Stomach smooth muscle (tissue), 2 donors: ENCODE results near the gene PTPRK.

Source experiments
- H3K27ac ChIP-seq: one replicate; pipeline ENCODE4 v1.7.0; 2013; ENCODE audit warnings: mild to moderate bottlenecking, low read length, inconsistent platforms
- H3K27me3 ChIP-seq, 2 donors: one replicate each; pipeline ENCODE4 v1.7.0; 2013; ENCODE audit warnings: low read length in 2 of 2; ENCODE audit not compliant: insufficient read depth in 2 of 2, control insufficient read depth in 1 of 2
- H3K36me3 ChIP-seq, 2 donors: one replicate each; pipeline ENCODE4 v1.7.0; 2013; ENCODE audit warnings: low read length in 2 of 2; ENCODE audit not compliant: control insufficient read depth in 2 of 2, insufficient read depth in 2 of 2
- H3K4me1 ChIP-seq: one replicate; pipeline ENCODE4 v1.7.0; 2013; ENCODE audit warnings: low read length; ENCODE audit not compliant: control insufficient read depth, insufficient read depth
- H3K4me3 ChIP-seq, 2 donors: one replicate each; pipeline ENCODE4 v1.7.0; 2013; ENCODE audit warnings: low read length in 2 of 2
- H3K9ac ChIP-seq, 2 donors: one replicate each; pipeline ENCODE4 v1.7.0; 2013; ENCODE audit warnings: low read length in 2 of 2, mild to moderate bottlenecking in 1 of 2
- H3K9me3 ChIP-seq, 2 donors: one replicate each; pipeline ENCODE4 v1.7.0; 2013; ENCODE audit warnings: low read length in 2 of 2; ENCODE audit not compliant: control insufficient read depth in 2 of 2
- donor health status: healthy.
- donor health status: Pancreatic carcinoma.

Gene PTPRK

DNA sequence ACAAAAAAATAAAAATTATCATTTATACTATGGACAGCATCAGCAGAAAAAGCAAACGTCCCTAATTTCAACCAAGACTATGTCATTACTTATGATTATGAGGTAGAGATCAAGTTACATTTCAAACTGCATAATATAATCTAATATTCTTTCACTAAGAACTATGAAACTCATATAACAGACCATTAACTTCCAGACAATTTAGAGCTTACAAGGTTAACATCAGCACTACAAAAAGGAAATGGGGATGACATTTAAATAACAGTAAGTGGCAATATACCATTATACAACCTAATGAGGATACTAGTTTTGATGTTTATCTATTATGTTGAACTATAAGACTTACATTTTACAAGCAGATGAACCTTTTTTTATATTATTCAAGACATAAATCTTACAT is 358.6 kb downstream of the PTPRK start:
- Histone ChIP-seq H3K4me1 (no peaks in the 10 kb centered on the region), H3K4me3 (no peak overlapping the region), H3K27me3 (no peaks in the 10 kb centered on the region), H3K36me3 (no peaks in the 10 kb centered on the region), H3K27ac (no peak overlapping the region), H3K9ac (no peak overlapping the region), H3K9me3 (no peaks in the 10 kb centered on the region)

DNA sequence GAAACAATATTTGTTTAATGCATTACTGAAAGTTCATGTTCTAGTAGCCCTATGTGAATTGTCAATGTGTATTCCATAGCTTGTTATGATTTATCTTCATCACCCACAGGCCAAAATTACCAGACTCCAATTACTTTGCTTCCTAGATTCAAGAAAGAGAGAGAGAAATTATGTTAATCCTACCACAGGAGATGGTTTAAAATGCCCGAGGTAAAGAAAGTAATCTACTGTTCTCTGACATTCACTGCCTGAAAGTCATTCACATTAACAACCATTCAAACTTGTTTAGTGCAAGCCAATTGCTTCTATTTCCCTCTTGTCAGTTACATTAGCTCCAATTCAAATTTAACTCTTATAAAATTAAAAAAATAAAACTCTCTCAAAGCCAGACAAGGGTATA is 359.1 kb downstream of the PTPRK start:
- no peaks in the 10 kb centered on the region for H3K9me3 ChIP-seq
- H3K27ac ChIP-seq = no peak overlapping the region
- H3K27me3 ChIP-seq = no peaks in the 10 kb centered on the region
- H3K4me1 ChIP-seq = no peaks in the 10 kb centered on the region
- H3K36me3 ChIP-seq = no peaks in the 10 kb centered on the region
- H3K9ac ChIP-seq = no peak overlapping the region
- H3K4me3 ChIP-seq = no peak overlapping the region

DNA sequence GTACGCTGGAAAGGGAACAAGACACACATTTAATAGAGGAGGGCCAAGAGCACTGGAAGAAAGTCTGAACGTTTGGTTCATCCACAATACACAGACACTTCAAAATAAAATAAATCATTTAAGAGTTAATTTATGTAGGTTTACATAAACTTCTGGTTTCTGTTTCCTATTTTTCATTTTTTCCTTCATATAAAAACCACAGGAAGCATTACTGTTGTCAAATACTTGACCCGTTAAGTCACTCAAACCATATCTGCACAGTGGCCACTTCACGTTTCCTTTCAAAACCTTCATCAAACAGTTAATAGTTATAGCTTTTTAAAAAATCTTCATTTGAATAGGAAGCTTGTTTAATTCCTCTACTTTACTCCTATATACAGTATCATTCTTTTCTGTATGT is 361.9 kb downstream of the PTPRK start:
- no peaks in the 10 kb centered on the region for H3K4me1 ChIP-seq
- no peaks in the 10 kb centered on the region for H3K27me3 ChIP-seq
- H3K9me3 ChIP-seq = no peaks in the 10 kb centered on the region
- H3K27ac ChIP-seq = no peak overlapping the region
- H3K4me3 ChIP-seq = no peak overlapping the region
- H3K9ac ChIP-seq = no peak overlapping the region
- H3K36me3 ChIP-seq = no peaks in the 10 kb centered on the region

DNA sequence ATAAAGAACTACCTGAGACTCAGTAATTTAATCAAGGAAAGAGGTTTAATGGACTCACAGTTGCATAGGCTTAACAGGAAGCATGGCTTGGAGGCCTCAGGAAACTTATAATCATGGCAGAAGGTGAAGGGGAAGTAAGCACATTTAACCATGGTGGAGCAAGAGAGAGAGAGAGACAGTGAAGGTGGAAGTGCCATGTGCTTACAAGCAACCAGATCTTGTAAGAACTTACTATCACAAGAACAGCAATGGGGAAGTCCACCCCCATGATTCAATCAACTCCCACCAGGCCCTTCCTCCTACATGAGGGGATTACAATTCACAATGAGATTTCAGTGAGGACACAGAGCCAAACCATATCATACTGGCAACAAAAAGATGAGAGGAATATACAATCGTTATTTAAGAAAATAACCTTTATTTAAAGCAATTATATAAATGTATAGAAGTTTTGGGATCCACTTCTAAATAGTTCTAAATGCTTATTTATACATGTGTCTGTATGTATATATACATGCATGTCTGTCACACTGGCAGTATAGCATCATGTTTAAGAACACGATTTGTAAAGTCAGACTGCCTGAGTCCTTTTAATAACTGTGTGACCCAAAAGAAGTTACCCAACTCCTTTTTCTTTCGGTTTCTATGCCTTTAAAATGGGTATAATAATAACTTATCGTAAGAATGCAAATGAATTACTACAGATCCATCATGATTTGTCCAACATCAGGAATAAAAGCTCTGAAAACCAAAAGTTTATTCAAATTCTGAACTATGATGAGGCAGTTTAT is 363.9 kb downstream of the PTPRK start:
- Histone ChIP-seq H3K36me3 (no peaks in the 10 kb centered on the region), H3K4me1 (no peaks in the 10 kb centered on the region), H3K9me3 (no peaks in the 10 kb centered on the region), H3K27me3 (no peaks in the 10 kb centered on the region), H3K9ac (no peak overlapping the region), H3K27ac (no peak overlapping the region), H3K4me3 (no peak overlapping the region)

DNA sequence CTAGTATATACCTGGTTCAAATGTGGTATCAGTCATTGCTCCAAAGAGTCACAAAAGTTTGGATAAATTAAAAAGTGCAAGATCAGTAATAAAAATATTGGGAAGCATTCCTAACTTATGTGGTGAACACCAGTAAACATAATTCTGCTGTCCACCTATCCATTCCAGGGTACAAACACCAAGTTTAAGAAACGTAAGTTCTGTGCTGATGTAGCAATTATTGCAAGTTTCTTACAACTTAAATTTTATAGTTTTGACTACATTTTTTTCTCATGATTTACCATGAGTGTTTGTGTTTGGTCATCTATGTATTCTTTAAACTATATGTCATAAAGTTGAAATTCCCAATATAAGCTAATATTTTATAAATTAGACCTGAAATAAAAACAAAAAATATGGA is 364.6 kb downstream of the PTPRK start:
- Histone ChIP-seq H3K27ac (no peak overlapping the region), H3K4me1 (no peaks in the 10 kb centered on the region), H3K9me3 (no peaks in the 10 kb centered on the region), H3K27me3 (no peaks in the 10 kb centered on the region), H3K9ac (no peak overlapping the region), H3K4me3 (no peak overlapping the region), H3K36me3 (no peaks in the 10 kb centered on the region)

DNA sequence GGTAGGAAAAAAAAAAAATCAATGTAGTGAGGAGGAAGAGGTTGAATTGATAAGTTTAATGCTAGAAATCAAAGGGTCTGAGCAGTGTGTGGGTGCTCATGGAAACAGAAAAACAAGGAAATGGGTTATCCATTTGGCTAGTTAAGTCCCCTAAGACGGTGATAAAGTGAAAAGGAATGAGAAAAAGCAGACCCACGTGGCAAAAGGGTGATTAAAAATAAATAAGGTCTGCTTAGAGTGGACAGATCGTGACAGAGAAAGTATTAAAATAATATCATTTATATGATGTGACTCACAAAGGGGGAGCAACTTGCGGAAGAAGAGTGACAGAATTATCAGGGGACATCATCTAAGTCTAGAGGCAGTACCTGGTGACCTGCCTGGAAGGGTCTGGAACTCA is 367.8 kb downstream of the PTPRK start:
- no peaks in the 10 kb centered on the region for H3K36me3 ChIP-seq
- no peaks in the 10 kb centered on the region for H3K9me3 ChIP-seq
- no peaks in the 10 kb centered on the region for H3K4me1 ChIP-seq
- H3K4me3 ChIP-seq = no peak overlapping the region
- H3K27me3 ChIP-seq = no peaks in the 10 kb centered on the region
- H3K27ac ChIP-seq = no peak overlapping the region
- no peak overlapping the region for H3K9ac ChIP-seq

DNA sequence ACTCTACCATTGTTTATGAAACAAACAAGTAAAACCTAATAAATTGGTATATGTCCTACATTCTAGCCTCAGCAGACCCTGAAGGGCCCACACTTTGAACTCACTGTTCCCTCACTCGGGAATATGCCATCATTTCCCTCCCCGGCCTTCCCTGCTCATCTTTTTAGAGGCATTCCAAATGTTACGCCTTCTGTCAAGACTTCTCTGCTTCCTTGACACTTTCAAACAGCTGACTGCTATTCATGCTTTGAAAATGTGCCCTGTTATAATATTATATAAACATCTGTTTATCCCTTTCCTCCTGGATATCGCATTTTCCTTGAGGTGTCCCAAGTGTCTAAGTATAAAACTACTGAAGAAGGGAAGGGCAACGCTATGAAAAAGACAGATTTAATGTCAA is 370.0 kb downstream of the PTPRK start:
- no peaks in the 10 kb centered on the region for H3K36me3 ChIP-seq
- H3K4me3 ChIP-seq = no peak overlapping the region
- no peak overlapping the region for H3K9ac ChIP-seq

DNA sequence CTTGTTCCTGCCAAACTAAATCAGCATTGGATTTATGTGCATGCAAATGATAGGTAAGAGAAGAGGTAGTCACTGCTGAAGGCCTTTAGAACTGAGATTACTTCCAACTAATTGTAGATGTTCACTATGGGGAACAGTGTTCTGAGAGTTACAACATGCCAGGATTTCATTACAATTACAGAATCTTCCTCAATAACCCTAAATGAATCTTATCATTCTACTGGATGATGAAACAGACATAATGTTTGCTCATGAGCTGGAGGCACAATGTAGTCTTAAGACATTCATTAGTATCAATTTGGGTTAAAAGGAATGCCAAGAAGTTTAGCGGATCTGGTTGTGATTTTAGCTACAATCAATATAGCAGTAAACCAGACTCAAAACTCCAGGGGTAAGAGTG is 370.6 kb downstream of the PTPRK start:
- no peak overlapping the region for H3K9ac ChIP-seq
- H3K9me3 ChIP-seq = no peaks in the 10 kb centered on the region
- no peaks in the 10 kb centered on the region for H3K4me1 ChIP-seq
- H3K27ac ChIP-seq = no peak overlapping the region
- H3K4me3 ChIP-seq = no peak overlapping the region
- H3K36me3 ChIP-seq = no peaks in the 10 kb centered on the region
- no peaks in the 10 kb centered on the region for H3K27me3 ChIP-seq

More for the DNA sequence above, 370.0 kb downstream of the PTPRK start:
- no peak overlapping the region for H3K27ac ChIP-seq
- H3K9me3 ChIP-seq = no peaks in the 10 kb centered on the region
- no peaks in the 10 kb centered on the region for H3K4me1 ChIP-seq
- H3K27me3 ChIP-seq = no peaks in the 10 kb centered on the region

DNA sequence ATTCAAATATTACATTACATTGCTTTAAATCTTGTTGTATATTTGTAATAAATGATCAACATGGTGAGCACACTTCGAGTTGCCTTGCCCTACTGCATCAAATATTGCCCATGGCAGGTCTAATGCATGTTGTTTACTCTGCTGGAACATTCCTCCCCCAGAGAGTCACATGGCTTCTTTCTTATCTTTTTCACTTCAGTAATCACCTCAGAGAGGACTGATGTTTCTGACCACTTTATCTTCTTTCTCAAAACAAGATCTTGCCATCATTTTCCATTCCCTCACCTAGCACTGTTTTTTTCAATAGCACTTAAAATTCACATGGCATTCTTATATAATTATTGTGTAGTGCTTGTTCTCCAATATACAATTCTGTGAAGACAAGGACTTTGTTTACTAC is 376.1 kb downstream of the PTPRK start:
- H3K4me1 ChIP-seq = no peaks in the 10 kb centered on the region
- no peak overlapping the region for H3K9ac ChIP-seq
- H3K9me3 ChIP-seq = no peaks in the 10 kb centered on the region
- no peak overlapping the region for H3K27ac ChIP-seq
- no peaks in the 10 kb centered on the region for H3K27me3 ChIP-seq
- no peaks in the 10 kb centered on the region for H3K36me3 ChIP-seq
- H3K4me3 ChIP-seq = no peak overlapping the region

DNA sequence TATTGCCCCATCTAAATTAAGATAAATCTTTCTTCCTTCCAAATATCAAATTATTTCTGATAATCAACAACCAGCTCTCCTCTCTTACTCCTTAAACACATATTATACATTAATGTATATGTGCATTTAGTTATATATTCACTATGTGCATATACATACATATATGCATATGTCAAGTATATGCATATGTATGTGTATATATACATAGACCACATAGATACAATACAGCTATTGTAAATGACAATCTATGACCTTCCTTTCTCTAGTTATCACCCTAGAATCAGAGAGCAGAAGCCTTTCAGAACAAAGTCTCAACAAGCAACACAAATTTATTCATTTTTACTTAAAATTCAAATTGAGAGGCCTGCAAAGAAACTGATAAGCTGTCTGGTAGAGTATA is 378.5 kb downstream of the PTPRK start:
- H3K9me3 ChIP-seq = no peaks in the 10 kb centered on the region
- H3K27ac ChIP-seq = no peak overlapping the region
- H3K27me3 ChIP-seq = no peaks in the 10 kb centered on the region
- no peaks in the 10 kb centered on the region for H3K4me1 ChIP-seq
- H3K36me3 ChIP-seq = no peaks in the 10 kb centered on the region
- no peak overlapping the region for H3K9ac ChIP-seq
- no peak overlapping the region for H3K4me3 ChIP-seq

DNA sequence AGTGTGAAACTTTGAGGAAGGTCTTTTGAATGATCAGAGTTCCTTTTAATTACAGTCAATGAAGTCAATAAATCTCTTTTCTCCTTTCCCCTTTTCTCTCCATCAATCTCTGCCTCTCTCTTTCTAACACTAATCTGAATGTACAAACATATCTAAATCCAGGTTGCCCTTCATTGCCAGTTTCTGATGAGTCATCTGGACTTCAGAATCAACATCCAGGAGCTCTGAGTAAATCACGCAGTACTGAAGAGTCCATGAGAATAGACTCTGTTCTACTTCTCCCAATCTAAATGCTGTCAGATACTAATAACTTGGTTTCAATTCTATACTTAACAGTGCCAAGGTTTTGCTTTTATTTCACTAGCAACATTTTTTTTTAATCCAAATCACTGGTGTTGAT is 380.9 kb downstream of the PTPRK start:
- Histone ChIP-seq H3K4me1 (peaks cover 1% of the 10 kb centered on the region), H3K27ac (no peak overlapping the region), H3K27me3 (no peaks in the 10 kb centered on the region), H3K9me3 (no peaks in the 10 kb centered on the region), H3K36me3 (no peaks in the 10 kb centered on the region), H3K4me3 (no peak overlapping the region), H3K9ac (no peak overlapping the region)
